Smooth muscle cell of the brain vasculature (primary cell): ENCODE measurements around the gene SPATA1.

Source experiments
- DNase-seq: peaks from one replicate; pipeline ENCODE4 v3.0.0-alpha.2; 2012; ENCODE audit warnings: low read depth, low spot score

The SPATA1 gene

GRCh38 chr1:84508510-84508909, 2.3 kb downstream of the SPATA1 start:
- no peak for DNase-seq

GRCh38 chr1:84509029-84509428, 2.8 kb downstream of the SPATA1 start:
- DNase-seq, result no peak

GRCh38 chr1:84510165-84510564, 4.0 kb downstream of the SPATA1 start:
- DNase-seq, result no peak

GRCh38 chr1:84510668-84511067, 4.5 kb downstream of the SPATA1 start:
- DNase-seq, result no peak

- DNase-seq, result no peak
Observed at GRCh38 chr1:84524590-84524989, 18.4 kb downstream of the SPATA1 start.

GRCh38 chr1:84525779-84526178, 19.6 kb downstream of the SPATA1 start:
- DNase-seq, result no peak

GRCh38 chr1:84538599-84538998, 32.4 kb downstream of the SPATA1 start:
- DNase-seq, result no peak

GRCh38 chr1:84539972-84540371, 33.8 kb downstream of the SPATA1 start:
- no peak for DNase-seq

- DNase-seq, result no peak
Observed at GRCh38 chr1:84540759-84541158, 34.6 kb downstream of the SPATA1 start.

GRCh38 chr1:84541679-84542078, 35.5 kb downstream of the SPATA1 start:
- no peak for DNase-seq

GRCh38 chr1:84550826-84551225, 44.6 kb downstream of the SPATA1 start:
- DNase-seq, result no peak

- no peak for DNase-seq
Observed at GRCh38 chr1:84569216-84569615, 63.0 kb downstream of the SPATA1 start.

- DNase-seq, result no peak
Observed at GRCh38 chr1:84570436-84571149, 64.4 kb downstream of the SPATA1 start.

- DNase-seq, result no peak
Observed at GRCh38 chr1:84571150-84571535, 65.0 kb downstream of the SPATA1 start.

- DNase-seq, result peak; percentile 60
Observed at GRCh38 chr1:84573481-84573966, 67.3 kb downstream of the SPATA1 start.

GRCh38 chr1:84573967-84574842, 68.0 kb downstream of the SPATA1 start, which contains the start of gene CTBS:
CTBS (minus strand) TSS chr1:84574440; CDS start chr1:84574415, 25 bp downstream.
- DNase-seq, result no peak

GRCh38 chr1:84574936-84575335, 68.8 kb downstream of the SPATA1 start:
- no peak for DNase-seq

GRCh38 chr1:84581648-84582047, 75.5 kb downstream of the SPATA1 start:
- DNase-seq, result no peak

GRCh38 chr1:84582802-84583587, 76.8 kb downstream of the SPATA1 start:
- DNase-seq, result no peak

GRCh38 chr1:84583648-84584047, 77.5 kb downstream of the SPATA1 start:
- no peak for DNase-seq

GRCh38 chr1:84584126-84584525, 77.9 kb downstream of the SPATA1 start:
- DNase-seq, result no peak

GRCh38 chr1:84585803-84586202, 79.6 kb downstream of the SPATA1 start:
- no peak for DNase-seq
